GM19328 (cell line): ENCODE data around the gene BRI3.

Source experiments
- ATAC-seq: cut with Tn5 transposase; IDR thresholded peaks from one replicate; pipeline ENCODE4 v1.9.1; 2021; ENCODE audit warnings: mild to moderate bottlenecking, moderate library complexity; ENCODE audit not compliant: unreplicated experiment

BRI3 gene

DNA sequence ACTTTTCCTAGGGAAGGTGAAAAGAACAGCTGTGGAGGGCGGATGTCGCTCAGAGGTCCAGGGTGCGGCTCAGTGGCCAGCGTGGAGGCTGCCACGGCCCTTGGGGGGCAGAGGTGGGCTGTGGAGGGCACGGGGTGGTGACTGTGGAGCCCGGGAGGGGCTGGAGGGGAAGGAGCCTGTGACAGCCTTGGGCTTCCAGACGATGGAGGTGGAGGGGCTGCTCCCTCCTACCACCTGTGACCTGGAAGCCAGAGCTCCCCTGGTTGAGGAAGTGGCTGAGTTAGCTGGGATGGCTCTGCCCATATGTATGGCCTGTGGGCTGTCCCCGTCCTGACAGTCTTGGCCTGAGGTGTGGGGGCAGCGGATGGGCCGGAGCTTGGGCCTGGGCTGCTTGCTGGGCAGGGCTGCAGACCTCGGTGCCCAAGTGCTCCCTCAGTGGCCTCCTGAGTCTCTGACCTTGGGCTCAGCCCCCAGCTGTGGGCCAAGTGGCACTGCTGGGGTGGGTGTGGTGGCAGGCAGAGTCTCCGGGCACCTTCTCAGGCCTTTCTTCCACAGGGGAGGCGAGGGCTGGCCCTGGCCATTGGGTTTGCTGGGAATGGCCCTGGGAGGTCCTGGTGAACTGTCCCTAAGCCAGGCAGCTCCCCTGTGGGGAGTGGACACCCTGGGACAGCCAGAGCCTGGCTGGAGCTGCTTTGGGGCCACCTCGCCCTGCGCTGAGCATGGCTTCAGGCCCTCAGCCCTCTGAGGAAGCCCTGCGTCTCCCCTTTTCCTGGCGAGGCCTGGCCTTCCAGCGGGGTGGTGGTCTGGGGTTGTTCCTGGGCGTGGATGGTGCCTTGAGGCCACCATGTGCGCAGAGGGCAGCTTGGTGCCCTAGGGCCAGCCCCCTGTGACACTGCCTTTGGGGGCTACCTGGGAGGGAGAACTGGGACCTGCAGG lies 3.9 kb downstream of the BRI3 start:
- ATAC-seq: no peak

DNA sequence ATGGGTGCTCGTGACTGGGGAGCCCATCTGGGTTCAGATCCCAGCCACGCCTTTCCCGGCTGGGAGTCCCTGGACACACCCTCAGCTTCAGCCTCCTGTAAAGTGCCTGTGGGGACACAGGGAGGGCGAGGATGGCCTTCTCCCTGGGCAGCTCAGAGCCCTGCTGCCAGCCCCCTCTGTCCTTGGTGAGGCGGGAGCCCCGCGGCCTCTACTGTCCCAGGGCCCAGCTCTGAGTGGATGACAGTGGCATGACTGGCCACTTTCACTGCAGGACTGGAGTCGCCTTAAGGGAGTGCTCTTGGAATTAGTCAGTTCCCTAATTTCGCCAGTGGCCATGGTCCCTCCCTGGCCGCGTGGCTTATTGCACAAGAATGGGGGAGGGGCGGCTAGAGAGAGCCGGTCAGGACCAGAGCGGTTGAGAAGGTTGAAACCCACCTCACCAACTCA lies 4.6 kb downstream of the BRI3 start:
- ATAC-seq: no peak

DNA sequence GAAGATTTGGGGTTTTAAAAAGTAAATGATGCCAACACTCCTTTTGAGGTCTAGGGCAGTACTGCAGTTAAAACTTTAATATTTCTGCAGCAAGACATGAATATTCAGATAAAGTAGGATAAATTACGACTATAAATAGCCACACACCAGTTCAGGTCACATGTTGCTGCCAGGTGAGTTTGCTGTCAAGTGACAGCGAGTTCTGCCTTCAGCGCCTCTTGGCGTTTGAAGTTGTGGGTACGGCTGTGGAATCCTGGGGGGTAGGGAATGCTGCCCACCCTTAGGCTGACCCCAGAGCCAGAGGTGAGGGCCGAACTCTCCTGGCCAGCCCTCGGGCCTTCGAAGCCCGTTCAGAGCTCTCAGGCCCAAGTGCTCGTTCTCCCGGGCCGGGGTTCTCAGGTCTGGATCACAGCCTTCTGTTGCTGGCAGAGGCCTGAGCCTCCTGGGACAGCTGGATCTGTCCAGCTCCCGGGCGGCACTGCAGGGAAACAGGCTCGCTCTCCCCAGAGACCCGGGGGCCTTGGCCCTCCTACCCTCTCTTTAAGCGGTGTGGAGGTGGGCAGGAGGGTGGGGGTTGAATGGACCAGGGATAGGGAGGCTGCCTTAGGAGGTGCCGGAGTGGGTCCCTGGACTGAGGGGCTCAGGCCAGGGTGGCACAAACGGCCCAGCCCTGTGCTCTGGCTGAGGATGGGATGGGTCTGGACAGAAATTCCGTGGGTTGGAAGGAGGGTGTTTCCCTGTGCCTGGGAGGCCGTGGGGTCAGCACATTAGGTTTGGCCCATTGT lies 5.4 kb downstream of the BRI3 start:
- no peak for ATAC-seq

DNA sequence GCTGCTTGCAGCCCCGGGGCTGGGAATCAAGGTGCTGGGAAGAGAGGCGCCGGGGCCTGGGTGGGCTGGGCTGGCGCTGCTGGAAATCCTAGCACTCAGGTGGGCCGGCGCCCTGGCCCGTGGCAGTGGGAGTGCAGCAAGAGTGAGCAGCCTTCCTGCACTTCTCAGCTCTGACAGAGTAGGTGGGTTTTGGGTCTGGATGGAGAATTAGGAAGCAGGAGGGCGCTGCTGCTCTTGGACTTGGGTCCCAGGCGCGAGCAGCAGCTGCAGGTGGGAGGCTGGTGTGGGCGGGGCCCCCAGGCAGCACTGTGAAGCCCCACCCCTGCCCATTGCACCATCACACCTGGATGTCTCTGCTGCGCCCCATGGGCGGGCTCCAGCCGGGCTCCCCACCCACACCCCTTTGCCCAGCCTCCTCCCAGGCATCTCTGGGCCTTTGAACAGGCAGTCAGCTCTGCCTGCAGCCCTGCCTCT lies 6.0 kb downstream of the BRI3 start:
- no peak for ATAC-seq

DNA sequence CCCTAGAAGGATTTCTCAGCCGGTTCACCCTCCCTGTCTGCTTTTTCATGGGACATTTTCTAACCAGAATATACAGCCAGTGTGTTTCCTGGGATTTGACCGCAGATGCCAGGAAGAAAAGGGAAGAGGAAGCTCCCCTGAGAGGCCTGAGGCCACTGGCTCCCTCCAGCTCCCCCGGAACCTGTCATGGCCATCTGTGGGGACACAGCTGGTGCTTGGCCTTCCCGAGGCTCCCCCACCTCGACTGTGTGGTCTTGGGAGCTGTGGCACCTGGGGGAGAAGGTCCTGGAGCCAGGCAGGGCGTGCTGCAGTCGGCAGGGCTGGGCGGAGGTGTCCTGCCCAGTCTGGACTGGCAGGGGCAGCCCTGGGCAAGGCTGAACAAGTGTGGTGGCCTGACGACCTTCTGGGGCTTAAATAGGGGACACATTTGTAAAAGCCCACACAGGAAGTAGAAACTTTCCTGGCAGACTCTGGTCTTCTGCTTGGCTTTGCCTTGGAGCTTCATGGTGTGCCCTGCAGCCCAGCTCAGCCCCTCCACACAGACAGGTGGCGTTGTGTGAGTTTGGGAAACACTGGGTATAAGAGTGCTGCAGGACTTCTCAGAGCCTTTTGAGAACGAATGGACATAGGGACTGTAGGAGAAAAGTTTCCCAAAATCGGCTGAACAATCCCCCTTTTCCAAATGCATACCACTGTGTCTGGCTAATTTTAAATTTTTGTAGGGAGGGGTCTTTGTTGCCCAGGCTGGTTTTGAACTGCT lies 6.8 kb downstream of the BRI3 start:
- no peak for ATAC-seq

DNA sequence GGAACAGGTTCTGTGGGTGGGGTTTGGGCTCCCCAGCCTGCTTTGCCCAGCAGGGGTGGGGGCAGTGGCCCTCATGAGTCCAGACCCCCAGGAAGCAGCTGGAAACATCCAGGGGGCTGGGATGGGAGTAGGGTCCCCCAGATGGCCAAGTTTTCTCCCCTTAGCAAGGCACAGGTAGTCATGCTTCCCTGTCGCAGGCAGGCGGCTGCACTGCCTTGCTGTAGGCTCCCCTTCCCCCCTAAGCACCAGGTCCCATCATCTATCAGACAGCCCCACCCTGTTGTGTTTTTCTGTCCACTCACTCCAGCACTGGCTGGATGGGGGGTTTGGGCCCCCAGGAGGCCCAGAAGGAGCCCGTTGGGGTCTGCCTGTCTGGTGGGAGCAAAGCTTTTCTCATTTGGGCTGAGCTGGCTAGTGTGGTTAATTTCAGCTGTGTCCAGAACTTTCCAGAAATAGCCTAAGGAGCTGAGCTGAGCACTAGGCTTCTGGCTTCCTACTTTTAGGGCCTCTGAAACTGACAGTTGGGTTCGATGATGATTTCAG lies 7.9 kb downstream of the BRI3 start:
- no peak for ATAC-seq

DNA sequence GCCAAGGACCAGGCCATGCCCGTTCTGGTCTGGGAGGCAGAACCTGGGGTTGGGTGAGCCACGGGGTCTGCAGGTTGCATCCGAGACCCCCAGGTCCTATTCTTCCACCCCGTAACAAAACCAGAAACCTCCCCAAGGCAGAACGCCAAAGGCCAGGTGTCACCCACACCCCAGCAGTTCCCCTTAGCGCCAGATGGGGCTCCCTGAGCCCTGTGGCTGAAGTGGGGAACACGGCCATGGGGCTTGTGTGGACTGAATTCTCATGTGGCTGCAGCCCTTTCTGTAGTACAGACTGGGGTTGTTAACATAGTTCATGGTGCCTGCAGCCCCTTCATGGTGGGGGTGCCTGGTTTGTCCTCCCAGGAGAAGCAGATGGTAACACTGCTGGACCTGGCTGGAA lies 10.2 kb downstream of the BRI3 start:
- ATAC-seq: no peak

DNA sequence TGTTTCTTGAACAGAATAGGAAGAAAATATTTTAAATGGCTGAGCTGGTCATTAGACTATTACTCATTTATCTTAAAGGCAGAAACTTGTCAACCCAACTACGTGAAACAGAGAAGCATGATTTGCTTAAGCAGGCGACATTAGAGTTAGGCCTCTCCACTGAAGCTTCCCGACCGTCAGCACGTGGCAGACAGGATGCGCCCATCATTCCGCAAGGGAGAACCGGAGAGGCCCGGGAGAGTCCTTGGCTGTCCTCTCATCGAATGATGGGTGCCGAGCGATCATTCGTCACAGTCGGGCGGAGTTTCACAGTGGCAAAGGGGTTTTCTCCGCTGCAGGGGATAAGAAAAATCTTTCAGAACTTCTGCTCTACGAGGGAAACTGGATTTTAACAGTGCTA lies 11.8 kb downstream of the BRI3 start:
- ATAC-seq: no peak

DNA sequence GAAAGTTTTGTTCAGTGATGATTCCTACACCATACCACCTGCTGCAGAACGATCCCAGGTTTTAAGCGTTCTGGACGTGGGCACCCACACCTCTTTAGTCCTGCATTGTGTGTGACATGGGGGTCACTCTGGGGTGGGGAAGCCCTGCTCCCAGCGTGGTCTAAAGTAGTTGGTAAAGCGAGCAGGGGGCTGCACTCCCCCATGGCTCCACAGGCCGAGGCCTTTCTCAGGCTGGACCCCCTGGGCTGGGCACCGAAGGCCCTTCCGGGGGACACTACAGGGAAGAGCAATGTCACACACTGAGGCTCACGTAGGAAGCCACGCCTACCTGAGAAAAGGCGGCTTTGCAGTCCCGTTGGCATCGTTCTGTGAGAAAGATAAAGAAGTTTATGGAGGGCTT lies 12.3 kb downstream of the BRI3 start:
- no peak for ATAC-seq

DNA sequence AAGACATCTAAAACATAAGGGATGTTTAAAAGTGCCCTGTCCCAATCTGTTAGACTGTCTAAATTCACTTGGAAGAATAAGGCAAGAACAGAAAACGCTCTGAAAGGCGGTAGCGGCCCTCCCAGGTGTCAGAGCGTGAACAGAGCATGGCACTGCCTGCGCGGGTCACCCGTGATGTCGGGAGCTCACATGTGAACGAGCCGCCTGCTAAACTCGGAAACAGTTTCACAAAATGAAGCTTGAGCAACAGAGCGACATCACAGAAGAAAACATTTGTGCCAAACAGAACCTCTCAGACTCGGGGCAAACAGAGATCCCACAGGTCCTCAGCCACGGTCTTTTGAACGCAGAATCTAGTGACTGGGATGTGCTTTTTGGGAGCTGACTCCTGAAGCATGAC lies 12.8 kb downstream of the BRI3 start:
- no peak for ATAC-seq

DNA sequence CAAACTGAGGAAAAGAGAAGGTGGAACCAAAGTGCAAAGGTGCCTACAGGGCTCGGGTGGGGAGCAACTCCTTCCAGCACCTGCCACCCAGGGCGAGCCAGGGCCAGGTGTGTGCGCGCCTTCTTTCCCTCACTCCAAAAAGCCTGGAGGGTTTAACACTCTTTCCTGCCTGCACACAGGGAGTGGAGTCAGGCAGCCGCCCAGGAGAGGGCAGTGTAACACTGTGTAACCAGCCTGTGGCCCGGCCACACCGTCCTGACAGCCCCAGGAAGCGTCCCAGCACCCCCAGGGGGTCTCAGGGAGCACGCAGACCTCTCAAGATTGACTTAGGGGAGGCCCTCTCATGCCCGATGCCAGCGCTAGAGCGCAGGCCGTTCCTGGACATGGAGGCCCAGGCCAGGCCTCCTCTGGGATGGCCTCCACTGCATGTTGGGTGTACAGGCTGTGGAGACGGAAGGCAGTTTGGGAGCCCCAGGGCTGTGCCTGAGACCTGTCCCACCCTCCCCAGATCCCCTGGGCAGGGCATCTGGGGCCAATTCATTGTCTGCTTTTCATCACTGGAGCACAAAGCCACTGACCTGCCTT lies 13.4 kb downstream of the BRI3 start:
- no peak for ATAC-seq

DNA sequence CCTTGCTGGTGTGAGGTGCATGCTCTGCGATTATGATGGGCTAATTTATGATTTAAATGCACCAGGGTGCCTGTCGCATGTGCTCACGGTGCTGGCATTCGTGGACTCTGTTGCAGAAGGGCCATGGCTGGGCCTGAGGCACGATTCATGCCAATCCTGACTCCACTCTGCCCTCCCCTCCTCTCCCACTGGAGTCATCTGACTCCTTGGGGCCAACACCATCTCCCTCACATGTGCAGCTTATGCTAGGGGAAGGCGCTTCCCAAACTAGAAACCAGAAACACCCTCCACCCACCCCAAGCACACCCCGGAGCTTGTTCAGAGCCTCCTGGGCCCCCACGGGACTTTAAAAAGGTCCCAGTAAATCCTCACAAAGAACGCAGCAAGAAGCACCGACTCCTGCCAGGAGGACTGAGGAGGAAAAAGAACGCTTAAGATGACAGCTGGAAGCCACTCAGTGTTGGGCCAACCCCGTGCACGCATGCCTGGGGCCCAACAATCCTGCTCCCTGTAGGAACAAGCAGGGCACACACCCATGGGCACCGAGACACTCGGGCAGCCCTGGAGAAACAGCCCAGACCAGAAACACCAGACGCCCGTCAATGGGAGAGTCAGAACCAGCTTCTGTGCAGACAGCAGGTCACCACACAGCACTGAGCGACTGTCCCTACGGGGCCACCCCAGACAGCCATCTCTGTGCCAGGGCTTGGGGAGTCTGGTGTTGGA lies 14.1 kb downstream of the BRI3 start:
- ATAC-seq: no peak

DNA sequence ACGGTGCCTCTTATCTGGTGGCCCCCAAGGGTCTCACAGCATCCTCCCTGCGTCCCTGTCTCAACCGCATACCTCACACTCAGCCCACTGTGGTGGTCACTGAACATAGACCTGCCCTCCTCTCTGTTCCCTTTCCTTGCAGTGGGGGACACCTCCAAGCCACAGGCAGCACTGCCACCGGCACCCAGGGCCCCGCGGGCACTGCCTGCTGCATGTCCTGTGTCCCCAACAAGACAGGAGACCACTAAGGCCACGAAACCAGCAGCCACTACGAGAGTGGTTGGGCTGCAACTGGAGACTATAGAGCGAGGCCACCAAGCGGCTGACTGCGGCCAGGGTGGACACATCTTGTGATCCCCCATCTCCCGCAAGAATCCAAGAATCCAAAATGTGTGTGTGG lies 15.3 kb downstream of the BRI3 start:
- ATAC-seq: no peak

DNA sequence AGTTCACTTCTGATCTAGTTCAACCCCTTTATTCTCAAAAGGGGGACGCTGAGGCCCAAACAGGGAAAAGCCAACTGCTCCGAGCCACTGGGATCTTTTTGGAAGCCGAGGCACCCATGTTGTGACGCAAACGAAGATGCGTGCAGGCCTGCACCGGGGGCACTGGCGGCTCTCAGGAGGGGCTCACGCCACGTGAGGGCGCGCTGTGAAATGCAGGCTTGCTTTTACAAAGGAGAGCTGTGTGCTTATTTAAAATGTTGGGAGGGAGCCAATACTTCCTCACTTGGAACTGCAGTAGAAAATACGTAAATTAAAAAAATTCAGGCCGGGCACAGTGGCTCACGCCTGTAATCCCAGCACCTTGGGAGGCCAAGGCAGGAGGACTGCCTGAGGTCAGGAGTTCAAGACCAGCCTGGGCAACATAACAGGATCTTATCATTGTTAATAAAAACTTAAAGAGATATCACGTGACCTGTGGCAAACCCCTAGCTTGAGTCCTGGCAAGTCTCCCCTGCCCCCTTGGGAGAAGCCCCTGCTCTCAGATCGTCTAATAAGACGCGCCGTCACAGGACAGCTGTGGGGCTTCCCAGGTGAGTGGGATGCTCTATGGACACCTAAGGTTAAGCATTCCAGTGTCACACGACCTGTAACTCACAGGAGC lies 16.3 kb downstream of the BRI3 start:
- no peak for ATAC-seq

DNA sequence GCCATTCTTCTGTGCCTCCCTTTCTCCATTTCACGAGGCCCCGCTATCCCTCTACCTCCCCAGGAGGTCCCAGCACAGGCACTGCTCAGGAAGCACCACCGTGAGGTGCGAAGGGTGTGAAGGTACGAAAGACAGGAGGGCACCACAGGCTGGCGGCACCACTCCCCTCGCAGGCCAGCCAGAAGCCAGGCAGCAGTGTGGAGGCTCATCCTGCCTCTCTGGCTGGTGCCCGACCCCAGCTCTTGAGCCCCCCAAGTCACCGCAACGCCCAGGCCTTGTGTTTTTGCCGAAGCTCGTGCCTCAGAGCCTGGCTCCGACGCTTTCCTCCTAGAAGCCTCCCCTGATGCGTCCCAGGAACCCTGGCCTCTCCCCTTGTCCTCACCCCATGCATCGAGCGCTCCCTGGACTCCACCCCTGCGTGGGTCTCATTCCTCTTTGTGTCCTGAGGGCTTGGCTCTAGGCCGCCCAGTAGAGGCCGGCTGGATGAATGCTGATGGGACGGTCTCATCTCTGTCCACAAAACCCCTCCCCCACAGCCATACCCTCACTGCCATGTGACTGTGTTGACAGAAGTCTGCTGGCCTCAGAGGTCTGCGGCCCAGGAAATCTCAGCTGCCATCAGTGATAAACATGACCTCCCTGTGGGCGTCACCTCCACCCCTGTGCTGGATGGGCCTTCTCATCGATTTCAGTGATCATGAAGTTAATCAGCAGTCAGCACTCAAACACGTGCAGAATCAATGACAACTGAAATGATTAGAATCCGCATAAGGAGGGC lies 19.3 kb downstream of the BRI3 start:
- no peak for ATAC-seq

DNA sequence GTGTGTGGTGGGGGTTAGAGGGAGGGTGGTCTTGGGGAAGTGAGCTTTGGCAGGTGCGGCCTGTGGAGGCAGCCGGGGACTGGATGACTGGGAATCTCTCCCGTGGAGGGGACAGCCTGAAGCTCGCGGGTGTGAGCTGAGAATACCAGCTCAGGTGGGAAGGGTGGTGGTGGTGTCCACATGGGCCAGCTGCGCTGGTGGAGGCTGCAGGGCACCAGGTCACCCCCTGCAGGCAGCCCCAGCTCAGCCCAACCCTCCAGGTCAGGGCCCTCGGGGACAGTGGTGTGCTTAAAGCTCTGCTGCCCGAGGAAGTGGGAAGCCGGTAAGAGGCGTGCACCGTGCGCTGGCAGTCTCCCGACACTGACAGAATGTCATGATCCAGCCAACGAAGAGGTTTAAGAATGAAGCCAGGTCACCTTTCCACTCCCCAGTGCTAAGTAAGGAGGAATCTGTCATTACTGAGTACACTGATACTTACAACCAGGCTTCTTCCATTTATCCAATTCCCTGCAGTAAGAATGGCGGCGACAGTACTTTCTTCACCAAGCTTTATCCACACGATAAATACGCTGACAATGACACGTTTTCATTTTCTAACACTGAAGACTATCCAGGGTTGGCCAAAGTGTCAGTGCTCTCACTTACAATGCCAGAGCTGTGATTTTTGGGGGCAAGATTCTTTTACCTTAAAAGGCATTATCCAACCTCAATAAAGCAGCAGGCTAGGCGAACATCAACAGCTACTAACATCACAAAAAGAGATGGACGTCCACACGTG lies 20.4 kb downstream of the BRI3 start:
- ATAC-seq: no peak

DNA sequence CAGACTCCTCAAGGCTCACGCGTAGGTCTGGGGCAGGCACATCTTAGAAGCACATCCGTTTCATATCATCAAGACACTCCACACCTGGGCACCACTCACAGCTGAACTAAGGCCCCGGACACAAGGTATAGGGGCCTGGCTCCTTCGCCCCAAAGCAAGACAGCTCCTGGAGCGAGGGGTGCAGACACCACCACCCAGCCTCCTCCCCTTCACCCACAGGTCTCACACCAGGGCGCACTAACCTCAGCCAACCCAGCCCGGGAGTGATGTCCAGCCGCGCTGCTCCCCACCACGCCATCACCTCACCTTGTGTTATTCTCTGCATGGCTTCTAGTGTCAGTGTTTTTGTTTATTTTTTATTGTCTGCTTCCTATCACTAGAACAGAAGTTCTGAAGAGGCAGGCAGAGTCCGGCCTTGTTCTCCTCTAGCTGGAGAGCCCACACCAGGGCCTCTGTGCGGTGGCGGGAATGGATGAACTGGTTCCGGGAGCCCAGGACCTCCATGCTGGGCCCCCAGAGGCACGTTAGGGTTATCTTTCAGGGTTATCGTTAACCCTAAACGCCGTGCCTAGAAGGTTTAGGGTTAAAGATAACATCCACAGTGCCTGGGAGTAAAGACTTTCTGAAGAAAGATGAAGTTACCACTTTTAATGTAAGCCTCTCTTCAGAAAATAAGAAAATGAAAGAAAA lies 21.8 kb downstream of the BRI3 start:
- no peak for ATAC-seq
